Testis (tissue), 2 donors: ENCODE data around the gene RPS21.

Experiments used
- POLR2A ChIP-seq: fragments of 450-650 bp; IDR thresholded peaks from one replicate; pipeline ENCODE4 v1.6.1; 2017; ENCODE audit warnings: antibody characterized with exemption, mild to moderate bottlenecking, moderate library complexity
- TF ChIP-seq, protein P1 (sequence below), 3 experiments: fragments of 450-650 bp in 2 of 3; fragments of 200-600 bp in 1 of 3; sonication (generic) in 1 of 3; IDR thresholded peaks; one replicate each; pipeline ENCODE4 v1.5.1; 2016 to 2019; ENCODE audit warnings: antibody characterized with exemption in 3 of 3, mild to moderate bottlenecking in 2 of 3, moderate library complexity in 1 of 3

DNA sequence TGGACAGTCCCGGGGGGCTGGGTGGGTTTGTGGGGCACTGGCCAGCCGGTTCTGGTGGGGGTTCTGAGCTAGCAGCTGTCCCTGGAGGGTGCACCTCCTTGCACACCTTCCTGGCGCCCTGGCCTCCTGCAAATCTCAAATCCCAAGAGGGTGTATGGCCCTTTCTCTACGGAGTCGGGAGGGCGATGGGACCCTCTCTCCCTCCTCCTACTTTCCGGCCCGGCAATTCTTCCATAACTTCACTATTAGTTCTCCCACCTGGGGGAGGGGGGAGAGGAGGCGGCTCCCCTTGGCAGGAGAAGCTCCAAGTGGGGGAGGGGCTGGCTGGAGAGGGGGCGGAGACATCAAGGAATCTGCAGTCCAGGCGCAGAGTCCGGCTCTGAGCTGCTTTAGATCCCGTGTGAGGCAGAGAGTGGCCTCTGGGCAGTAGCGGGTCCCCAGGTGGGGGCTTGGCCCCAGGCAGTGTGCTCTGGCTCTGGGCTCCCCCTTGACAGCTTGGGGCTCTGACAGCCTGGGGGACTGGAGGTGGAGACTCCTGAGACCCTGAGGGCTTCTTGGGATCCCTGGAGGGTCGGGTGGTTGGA is 18.4 kb upstream of the RPS21 start:
- TF ChIP-seq, protein P1, sequence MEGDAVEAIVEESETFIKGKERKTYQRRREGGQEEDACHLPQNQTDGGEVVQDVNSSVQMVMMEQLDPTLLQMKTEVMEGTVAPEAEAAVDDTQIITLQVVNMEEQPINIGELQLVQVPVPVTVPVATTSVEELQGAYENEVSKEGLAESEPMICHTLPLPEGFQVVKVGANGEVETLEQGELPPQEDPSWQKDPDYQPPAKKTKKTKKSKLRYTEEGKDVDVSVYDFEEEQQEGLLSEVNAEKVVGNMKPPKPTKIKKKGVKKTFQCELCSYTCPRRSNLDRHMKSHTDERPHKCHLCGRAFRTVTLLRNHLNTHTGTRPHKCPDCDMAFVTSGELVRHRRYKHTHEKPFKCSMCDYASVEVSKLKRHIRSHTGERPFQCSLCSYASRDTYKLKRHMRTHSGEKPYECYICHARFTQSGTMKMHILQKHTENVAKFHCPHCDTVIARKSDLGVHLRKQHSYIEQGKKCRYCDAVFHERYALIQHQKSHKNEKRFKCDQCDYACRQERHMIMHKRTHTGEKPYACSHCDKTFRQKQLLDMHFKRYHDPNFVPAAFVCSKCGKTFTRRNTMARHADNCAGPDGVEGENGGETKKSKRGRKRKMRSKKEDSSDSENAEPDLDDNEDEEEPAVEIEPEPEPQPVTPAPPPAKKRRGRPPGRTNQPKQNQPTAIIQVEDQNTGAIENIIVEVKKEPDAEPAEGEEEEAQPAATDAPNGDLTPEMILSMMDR (IDR thresholded peaks at IDR 0.05): no peak
- TF ChIP-seq POLR2A: no peak
